ENCODE data around the gene CHCHD1.

DNA sequence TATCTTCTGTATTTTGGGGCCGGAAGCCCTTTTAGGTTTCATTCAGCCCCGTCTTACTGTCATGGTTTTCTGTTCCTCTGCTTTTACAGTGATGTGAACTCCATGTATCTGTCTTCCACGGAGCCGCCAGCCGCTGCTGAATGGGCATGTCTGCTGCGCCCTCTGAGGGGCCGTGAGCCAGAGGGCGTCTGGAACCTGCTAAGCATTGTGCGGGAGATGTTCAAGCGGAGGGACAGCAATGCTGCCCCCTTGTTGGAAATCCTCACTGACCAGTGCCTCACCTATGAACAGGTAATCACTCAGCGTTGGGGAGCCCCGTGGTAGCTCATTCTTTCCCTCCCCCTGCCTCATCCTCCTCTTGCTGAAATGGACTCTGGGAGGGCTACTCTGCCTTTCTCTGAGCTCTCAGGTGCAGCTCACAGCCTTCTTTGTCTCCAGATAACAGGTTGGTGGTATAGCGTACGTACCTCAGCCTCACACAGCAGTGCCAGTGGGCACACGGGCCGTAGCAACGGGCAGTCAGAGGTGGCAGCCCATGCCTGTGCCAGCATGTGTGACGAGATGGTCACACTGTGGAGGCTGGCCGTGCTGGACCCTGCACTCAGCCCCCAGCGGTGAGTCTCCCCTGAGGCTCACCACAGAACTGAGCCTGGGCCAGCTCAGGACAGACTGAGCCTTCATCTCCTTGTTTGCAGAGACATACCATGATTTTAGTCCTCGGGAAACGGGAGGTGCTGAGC lies 9.2 kb downstream of the CHCHD1 start:
- TF ChIP-seq, protein P1, sequence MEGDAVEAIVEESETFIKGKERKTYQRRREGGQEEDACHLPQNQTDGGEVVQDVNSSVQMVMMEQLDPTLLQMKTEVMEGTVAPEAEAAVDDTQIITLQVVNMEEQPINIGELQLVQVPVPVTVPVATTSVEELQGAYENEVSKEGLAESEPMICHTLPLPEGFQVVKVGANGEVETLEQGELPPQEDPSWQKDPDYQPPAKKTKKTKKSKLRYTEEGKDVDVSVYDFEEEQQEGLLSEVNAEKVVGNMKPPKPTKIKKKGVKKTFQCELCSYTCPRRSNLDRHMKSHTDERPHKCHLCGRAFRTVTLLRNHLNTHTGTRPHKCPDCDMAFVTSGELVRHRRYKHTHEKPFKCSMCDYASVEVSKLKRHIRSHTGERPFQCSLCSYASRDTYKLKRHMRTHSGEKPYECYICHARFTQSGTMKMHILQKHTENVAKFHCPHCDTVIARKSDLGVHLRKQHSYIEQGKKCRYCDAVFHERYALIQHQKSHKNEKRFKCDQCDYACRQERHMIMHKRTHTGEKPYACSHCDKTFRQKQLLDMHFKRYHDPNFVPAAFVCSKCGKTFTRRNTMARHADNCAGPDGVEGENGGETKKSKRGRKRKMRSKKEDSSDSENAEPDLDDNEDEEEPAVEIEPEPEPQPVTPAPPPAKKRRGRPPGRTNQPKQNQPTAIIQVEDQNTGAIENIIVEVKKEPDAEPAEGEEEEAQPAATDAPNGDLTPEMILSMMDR (IDR thresholded peaks at IDR 0.05) = no peak
- no peak for TF ChIP-seq POLR2A (IDR thresholded peaks at IDR 0.05)

Measured in suprapubic skin (tissue), 3 donors.